Mucosa of descending colon (tissue), 3 donors: ENCODE measurements around the gene TMEM258. TPM values are rescaled to one million over a fixed set of nuclear protein-coding genes. Genes with fewer than 3 reads are reported as not detected.

Experiments
- ATAC-seq: fragments of 200-7000 bp; cut with Tn5 transposase; one replicate; pipeline ENCODE4 v1.9.1; 2020; ENCODE audit warnings: mild to moderate bottlenecking, moderate library complexity
- DNase-seq, 3 donors: peaks; one replicate each; pipeline ENCODE4 v3.0.0-alpha.2; 2020
- H3K36me3 ChIP-seq: fragments of 200-600 bp; one replicate; pipeline ENCODE4 v1.8.0; 2021; ENCODE audit warnings: low read depth, mild to moderate bottlenecking
- H3K4me1 ChIP-seq: fragments of 200-600 bp; one replicate; pipeline ENCODE4 v1.8.0; 2021; ENCODE audit warnings: low read depth, mild to moderate bottlenecking
- H3K4me3 ChIP-seq: fragments of 200-600 bp; one replicate; pipeline ENCODE4 v1.8.0; 2021; ENCODE audit warnings: mild to moderate bottlenecking
- H3K9me3 ChIP-seq: fragments of 200-600 bp; one replicate; pipeline ENCODE4 v1.8.0; 2021; ENCODE audit warnings: mild to moderate bottlenecking
- CTCF ChIP-seq: fragments of 200-600 bp; IDR thresholded peaks from one replicate; pipeline ENCODE4 v1.8.0; 2022; ENCODE audit warnings: antibody characterized with exemption, mild to moderate bottlenecking
- intact Hi-C, 2 donors: fragments of 100-400 bp; cut with DNase I in 1 of 2; cut with micrococcal nuclease in 1 of 2; formaldehyde crosslinking; loops; one replicate each; pipeline versions ENCODE4 v1.11.0 to v1.11.1; 2022; cut with DNase I, micrococcal nuclease
- total RNA-seq, 3 donors: library from RNA; stranded (reverse); fragmentation: NEBNext Ultra II Directional in 2 of 3; extraction: Animal tissue kit (Norgen Biotek cat#: 25700) in 2 of 3; gene quantifications; one replicate each; pipeline versions ENCODE4 v1.2.1 to v1.2.4, GENCODE V29; 2021 to 2023
- donor health status: DM: no; HTN: no; CAD: no; lungs with moderate emphysema.
- donor health status: DM: no; HTN: no; CAD: no.
- donor health status: DM: no; HTN: yes; CAD: no.

The TMEM258 gene
- total RNA-seq, 3 donors from 2014 or later, result 56.1 to 107 (median 74.6) TPM

- no peaks in the 10 kb centered on the region for H3K9me3 ChIP-seq
- no peaks in the 10 kb centered on the region for H3K4me1 ChIP-seq
- no peaks in the 10 kb centered on the region for H3K36me3 ChIP-seq
- ATAC-seq (no peak), DNase-seq (no peak)
- no peak overlapping the region for H3K4me3 ChIP-seq
- TF ChIP-seq CTCF, result no peak
- intact Hi-C loops, result no loop called here
Observed at GRCh38 chr11:61833471-61833870, 41.1 kb upstream of the TMEM258 start.

- intact Hi-C loops, result no loop called here
- Histone ChIP-seq H3K4me1 (peaks cover 4% of the 10 kb centered on the region), H3K36me3 (no peaks in the 10 kb centered on the region), H3K4me3 (no peak overlapping the region), H3K9me3 (no peaks in the 10 kb centered on the region)
- ATAC-seq (no peak), DNase-seq (no peak)
- TF ChIP-seq CTCF, result no peak
Observed at GRCh38 chr11:61832754-61833153, 40.4 kb upstream of the TMEM258 start.

DNA sequence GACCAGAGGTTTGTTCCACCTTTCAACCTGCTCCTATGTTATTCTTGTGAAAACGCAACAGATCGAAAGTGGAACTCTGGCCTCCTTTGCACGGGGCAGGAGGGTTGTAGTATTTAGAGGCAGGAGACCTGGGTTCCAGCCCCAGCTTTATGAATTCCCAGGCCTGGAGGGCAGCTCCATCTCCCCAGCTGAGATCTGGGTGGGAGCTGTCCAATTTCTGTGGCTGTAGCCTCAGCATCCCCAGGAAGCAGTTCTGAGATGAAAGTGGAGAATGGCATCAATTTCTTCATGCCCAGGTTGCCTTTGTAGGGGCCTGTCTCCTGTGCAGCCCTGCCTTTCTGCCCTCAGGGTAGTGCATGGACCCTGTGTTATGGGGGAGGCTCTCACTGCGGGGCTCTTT lies 39.8 kb upstream of the TMEM258 start:
- no peak for ATAC-seq
- intact Hi-C loops, result no loop called here
- Histone ChIP-seq H3K4me1 (peaks cover 9% of the 10 kb centered on the region), H3K4me3 (no peak overlapping the region), H3K9me3 (no peaks in the 10 kb centered on the region), H3K36me3 (no peaks in the 10 kb centered on the region)
- no peak for DNase-seq
- TF ChIP-seq CTCF, result no peak

- no peak for TF ChIP-seq CTCF
- no peaks in the 10 kb centered on the region for H3K9me3 ChIP-seq
- peaks cover 9% of the 10 kb centered on the region for H3K4me1 ChIP-seq
- no peaks in the 10 kb centered on the region for H3K36me3 ChIP-seq
- ATAC-seq (no peak), DNase-seq (no peak)
- intact Hi-C loops, result no loop called here
- H3K4me3 ChIP-seq, result no peak overlapping the region
Observed at GRCh38 chr11:61830237-61831105, 38.1 kb upstream of the TMEM258 start.

GRCh38 chr11:61829806-61830205 lies 37.4 kb upstream of the TMEM258 start:
- no peak for ATAC-seq
- no peak for TF ChIP-seq CTCF
- intact Hi-C loops, result no loop called here
- DNase-seq, result no peak
- Histone ChIP-seq H3K4me3 (no peak overlapping the region), H3K4me1 (peaks cover 9% of the 10 kb centered on the region), H3K9me3 (no peaks in the 10 kb centered on the region), H3K36me3 (no peaks in the 10 kb centered on the region)
